Central memory CD4-positive, alpha-beta T cell (primary cell): ENCODE results near the gene GZF1.
A peak's percentile ranks its signal among the peaks of the same experiment; 100 is the strongest.

Experiments
- DNase-seq: peaks from one replicate; pipeline ENCODE4 v3.0.0; 2022

The GZF1 gene

GRCh38 chr20:23410916-23411695 is 49.1 kb downstream of the GZF1 start:
- no peak for DNase-seq

DNA sequence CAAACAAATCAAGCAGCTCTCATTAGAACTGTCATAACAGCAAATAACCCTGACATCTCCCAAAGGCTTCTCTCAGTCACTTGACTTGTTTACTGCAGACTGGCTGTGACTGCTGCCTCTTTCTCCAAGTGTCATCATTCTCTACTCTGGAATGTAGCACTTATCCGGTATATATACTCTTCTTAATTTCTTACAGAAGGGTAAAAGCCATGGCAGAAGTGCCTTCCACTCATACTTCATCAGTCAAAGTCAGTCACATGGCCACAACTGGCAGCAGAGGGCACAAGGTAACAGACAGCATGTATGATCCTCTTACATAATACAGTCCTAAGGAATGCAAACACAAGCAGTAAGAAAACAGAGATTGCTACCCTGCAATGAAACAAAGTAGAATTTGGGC is 50.0 kb downstream of the GZF1 start:
- no peak for DNase-seq

- no peak for DNase-seq
Measured at GRCh38 chr20:23413862-23414422, 52.0 kb downstream of the GZF1 start.

DNA sequence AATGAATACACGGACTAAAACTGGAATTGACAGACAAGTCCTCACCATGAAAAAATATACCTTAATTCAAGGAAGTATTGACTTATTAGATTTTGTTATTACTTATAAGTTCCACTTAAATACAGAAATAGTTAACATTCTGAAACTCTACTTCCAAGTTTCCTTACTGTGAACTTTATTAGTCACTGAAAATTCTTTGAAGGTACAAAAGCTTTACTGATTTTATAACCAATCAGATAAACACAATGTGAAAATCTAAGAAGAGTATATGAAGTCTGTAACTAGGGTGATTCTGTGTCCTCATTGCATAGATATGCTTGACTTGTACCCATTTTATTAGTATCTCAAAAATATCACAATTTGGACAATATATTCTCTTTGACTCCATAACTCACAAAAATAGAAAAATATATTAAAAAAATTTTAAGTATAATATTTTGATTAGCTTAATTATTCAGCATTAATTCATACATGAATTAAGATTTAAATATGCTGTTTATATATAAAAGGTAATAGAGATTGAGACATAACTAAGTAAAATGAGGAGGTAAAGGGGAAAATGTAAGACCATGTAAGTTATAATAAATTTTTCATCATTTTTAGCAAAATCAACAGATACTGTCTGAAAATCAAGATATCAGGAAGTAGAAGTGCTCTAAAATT is 52.7 kb downstream of the GZF1 start:
- DNase-seq = no peak

- DNase-seq = no peak
Measured at GRCh38 chr20:23415555-23415954, 53.6 kb downstream of the GZF1 start.

DNA sequence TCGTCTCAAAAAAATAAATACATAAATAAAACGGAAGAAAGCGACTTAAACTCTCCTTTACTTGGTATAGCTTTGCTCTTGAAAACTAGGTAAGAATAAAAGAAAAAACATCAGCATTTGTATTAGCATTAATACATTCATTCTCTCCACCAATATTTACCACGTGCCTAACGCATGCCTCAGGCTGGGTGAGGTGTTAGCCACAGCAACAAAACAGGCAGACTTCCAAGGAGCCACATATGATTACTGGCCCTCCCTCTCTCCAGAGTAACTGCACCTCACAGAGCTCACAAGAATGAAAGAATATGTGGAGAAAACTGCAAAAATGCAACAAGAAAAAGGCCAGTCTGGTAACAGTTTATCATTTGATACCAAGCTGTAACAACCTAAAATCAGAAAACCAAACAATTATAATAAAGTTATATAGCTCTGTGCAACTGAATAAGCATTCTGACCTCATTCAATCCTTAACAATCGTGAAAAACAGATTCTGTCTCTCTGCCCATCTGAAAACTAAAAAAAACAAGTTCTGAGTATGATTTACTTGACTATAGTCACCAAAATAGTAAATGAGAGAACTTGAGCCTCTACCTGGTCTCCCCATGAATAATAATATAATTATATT is 54.1 kb downstream of the GZF1 start:
- DNase-seq = no peak

DNA sequence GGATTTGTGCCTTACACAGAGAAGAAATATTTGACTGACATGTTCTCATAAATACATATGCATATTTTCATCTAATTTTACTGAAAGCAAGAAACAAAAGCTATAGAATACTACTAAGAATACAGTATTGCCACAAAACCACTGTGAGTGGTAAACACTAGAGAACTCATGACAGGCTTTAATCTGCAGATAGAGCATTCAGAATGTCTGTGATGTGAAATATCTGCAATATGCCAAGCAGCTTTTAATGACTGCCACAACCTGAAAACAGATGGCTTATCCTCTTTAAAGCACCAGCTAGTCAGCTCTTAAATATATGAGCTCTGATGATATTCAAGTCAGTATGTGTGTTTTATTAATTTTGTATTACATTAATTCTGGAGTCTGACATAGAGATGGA is 55.9 kb downstream of the GZF1 start:
- no peak for DNase-seq

GRCh38 chr20:23419657-23419994 is 57.6 kb downstream of the GZF1 start:
- DNase-seq = no peak

GRCh38 chr20:23419995-23420901 is 58.3 kb downstream of the GZF1 start:
- DNase-seq = peak; percentile 36

- peak; percentile 90 for DNase-seq
Measured at GRCh38 chr20:23420943-23421931, 59.3 kb downstream of the GZF1 start, which contains the start of gene NAPB. Gene NAPB (minus strand): TSS chr20:23421488. CDS start chr20:23421402, 86 bp downstream.
